ENCODE results near the gene STK32C. TPM values are rescaled to one million over a fixed set of nuclear protein-coding genes. Genes with fewer than 3 reads are reported as not detected.

The STK32C gene
- total and polyA plus RNA-seq, 2 donors: 4.8 to 13.6 TPM

DNA sequence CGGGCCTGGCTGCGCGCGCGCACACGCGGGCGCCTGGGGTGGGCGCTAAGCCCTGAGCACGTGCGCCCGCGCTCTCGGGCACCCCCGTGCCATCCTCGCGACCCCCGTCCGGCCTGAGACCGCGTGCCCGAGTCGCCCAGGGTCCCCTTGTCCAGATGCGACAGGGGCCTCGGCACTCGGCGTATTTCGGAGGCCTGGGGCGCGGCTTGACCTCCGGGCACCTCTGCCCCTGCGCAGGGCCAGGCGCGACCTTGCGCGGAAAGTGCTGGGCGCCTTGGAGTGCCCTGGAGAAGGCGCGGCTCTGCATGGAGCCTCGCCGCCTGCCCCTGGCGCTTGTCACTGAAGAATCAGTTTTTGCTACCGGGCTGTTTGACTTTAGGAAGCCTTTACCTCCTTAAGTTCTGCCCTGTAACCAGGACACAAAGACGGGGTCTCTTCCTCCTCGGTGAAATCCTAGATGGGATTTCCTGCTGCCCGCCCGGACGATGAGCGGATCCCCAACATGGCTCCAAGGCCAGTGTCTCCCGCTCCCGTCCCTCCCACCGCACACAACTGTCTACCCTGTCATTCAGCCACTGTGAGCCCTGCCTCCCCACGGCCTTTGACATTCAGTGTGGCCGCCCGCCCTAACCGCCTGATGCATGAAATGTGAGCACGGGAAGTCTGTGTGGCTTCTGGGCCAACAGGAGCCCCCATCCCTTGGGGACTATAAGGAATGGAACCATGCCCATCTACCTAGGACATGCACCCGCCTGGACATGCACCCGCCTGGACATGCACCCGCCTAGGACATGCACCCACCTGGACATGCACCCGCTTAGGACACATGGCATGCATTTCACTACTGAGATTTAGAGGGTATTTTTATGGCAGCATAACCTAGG lies 1.1 kb upstream of the STK32C start:
- DNase-seq (ENCODE audit: extremely low spot score): no peak
- H3K4me1 ChIP-seq (ENCODE audit: insufficient read depth): no peaks in the 10 kb centered on the region
- H3K4me3 ChIP-seq (ENCODE audit: low read depth, low read length): peak overlapping the region; percentile 71
- H3K27ac ChIP-seq (ENCODE audit: low read depth): no peak overlapping the region
- H3K36me3 ChIP-seq (ENCODE audit: insufficient read depth): no peaks in the 10 kb centered on the region
- WGBS: 17% methylated on average over 61 of the region's 61 CpGs

- WGBS: 6% methylated on average over 98 of the region's 98 CpGs
- no peaks in the 10 kb centered on the region for H3K4me1 ChIP-seq (ENCODE audit: insufficient read depth)
- DNase-seq (ENCODE audit: extremely low spot score): no peak
- H3K4me3 ChIP-seq (ENCODE audit: low read depth, low read length): peak overlapping the region; percentile 72
- H3K27ac ChIP-seq (ENCODE audit: low read depth): no peak overlapping the region
- no peaks in the 10 kb centered on the region for H3K36me3 ChIP-seq (ENCODE audit: insufficient read depth)
These were observed 642 bp downstream of the STK32C start for GRCh38 chr10:132306864-132307751.

GRCh38 chr10:132306343-132306685 lies 1.4 kb downstream of the STK32C start:
- WGBS: 96% methylated on average over 16 of the region's 16 CpGs
- Histone ChIP-seq H3K4me1 (ENCODE audit: insufficient read depth) (no peaks in the 10 kb centered on the region), H3K36me3 (ENCODE audit: insufficient read depth) (no peaks in the 10 kb centered on the region), H3K27ac (ENCODE audit: low read depth) (no peak overlapping the region), H3K4me3 (ENCODE audit: low read depth, low read length) (no peak overlapping the region)
- DNase-seq (ENCODE audit: extremely low spot score): no peak

DNA sequence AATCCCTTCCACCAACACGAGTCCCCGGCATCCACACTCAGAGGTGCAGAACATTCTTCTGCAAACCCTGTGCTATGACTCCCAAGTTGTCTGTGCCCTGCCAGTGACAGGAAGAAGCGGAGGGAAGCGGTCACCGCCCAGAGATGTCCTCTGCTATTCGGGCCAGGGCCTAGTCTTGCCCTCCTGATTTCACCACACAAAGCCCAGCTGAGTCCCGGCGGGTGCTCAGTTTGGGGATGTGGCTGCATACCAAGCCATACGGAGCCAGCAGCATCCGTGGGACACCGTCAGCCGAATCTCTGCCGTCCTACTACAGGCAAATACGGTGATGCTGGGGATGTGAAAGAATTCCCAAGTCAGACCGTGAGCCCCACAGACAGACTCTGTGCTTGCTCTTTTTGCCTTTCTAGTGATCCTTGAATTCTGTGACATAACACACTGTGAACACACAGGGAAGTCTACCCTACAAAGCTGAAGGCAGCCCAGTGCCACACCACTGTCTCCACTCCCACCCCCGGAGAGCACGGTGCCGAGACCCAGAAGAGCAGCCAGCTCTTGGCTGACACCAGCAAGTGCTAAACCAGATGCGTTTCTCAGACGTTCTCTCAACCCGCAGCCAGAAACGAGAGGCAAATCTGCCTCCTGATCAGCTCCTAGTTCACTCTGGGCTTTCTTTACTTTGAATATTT lies 2.0 kb downstream of the STK32C start:
- H3K27ac ChIP-seq (ENCODE audit: low read depth): no peak overlapping the region
- no peak overlapping the region for H3K4me3 ChIP-seq (ENCODE audit: low read depth, low read length)
- 95% methylated on average over 22 of the region's 22 CpGs for WGBS
- no peaks in the 10 kb centered on the region for H3K36me3 ChIP-seq (ENCODE audit: insufficient read depth)
- H3K4me1 ChIP-seq (ENCODE audit: insufficient read depth): no peaks in the 10 kb centered on the region
- no peak for DNase-seq (ENCODE audit: extremely low spot score)

DNA sequence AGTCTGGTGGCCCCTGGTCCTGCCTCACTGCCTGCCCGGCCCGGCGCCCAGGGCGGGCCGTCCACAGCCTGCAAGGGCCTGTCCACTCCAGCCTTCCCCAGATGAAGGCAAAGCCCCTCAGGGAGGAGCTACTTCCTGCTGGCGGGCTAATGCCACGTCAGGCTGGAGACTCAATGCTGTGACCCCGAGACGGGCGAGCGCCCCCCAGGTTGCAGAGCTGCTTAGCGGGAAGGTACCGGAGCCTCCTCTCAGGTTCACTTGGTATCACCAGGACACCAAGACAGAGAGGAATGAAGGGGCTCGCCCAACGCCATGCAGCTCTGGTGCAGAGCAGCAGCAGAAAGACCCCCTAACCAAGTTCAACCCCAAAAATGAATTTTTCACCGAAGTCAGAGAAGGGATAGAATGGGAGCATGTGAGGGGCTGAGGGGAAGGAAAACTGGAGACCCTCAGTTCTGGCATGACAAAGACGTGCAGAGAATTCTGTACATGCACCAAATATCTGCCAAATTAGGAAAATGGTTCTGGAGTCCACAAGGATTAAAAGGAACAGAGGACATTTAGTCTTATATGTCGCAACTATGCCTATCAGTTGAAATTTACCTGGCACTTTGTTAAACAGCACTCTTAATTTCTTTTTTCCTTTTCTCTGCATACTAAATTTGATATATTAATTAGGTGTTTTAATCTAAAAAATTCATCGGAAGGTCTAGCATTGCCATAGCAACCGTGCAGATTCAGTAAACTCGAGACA lies 2.8 kb downstream of the STK32C start:
- H3K4me3 ChIP-seq (ENCODE audit: low read depth, low read length): no peak overlapping the region
- 91% methylated on average over 21 of the region's 21 CpGs for WGBS
- no peaks in the 10 kb centered on the region for H3K36me3 ChIP-seq (ENCODE audit: insufficient read depth)
- H3K27ac ChIP-seq (ENCODE audit: low read depth): no peak overlapping the region
- H3K4me1 ChIP-seq (ENCODE audit: insufficient read depth): no peaks in the 10 kb centered on the region
- no peak for DNase-seq (ENCODE audit: extremely low spot score)

DNA sequence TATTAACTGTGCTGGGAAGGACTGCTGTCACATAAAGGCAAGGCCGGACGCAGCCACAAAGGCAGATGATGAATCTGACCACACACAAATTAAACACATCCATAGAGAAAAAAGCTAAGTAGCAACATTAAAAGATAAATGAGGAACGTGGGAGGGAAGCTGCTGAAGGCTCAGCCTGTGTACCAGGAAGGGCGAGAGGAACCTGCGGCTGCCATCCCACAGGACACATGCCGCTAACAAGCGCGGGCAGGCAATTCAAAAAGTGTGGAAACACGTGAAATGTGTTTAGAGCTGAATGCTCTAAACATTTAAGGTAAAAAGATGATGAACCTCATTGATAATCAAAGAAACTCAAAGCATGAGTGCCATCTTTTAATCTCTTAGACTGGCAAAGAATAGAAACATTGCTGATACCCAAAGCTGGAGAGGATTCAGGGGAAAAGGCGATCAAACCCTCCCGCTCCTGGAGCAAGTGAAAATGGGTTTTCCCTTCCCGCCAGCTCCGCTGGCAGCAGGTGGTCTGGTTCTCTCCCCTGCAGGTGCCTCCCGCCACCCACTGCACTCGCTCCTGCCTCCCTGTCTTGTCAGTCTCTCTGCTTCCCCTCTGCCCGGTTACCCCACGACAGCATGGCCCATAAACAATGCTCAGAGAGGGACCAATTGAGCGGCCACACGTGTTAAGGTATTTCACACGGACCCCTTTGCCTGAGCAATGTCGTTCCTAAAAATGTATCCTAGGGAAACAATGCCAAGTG lies 4.2 kb downstream of the STK32C start:
- H3K4me1 ChIP-seq (ENCODE audit: insufficient read depth): no peaks in the 10 kb centered on the region
- H3K36me3 ChIP-seq (ENCODE audit: insufficient read depth): no peaks in the 10 kb centered on the region
- DNase-seq (ENCODE audit: extremely low spot score): no peak
- H3K27ac ChIP-seq (ENCODE audit: low read depth): no peak overlapping the region
- H3K4me3 ChIP-seq (ENCODE audit: low read depth, low read length): no peak overlapping the region
- WGBS: 88% methylated on average over 21 of the region's 21 CpGs

DNA sequence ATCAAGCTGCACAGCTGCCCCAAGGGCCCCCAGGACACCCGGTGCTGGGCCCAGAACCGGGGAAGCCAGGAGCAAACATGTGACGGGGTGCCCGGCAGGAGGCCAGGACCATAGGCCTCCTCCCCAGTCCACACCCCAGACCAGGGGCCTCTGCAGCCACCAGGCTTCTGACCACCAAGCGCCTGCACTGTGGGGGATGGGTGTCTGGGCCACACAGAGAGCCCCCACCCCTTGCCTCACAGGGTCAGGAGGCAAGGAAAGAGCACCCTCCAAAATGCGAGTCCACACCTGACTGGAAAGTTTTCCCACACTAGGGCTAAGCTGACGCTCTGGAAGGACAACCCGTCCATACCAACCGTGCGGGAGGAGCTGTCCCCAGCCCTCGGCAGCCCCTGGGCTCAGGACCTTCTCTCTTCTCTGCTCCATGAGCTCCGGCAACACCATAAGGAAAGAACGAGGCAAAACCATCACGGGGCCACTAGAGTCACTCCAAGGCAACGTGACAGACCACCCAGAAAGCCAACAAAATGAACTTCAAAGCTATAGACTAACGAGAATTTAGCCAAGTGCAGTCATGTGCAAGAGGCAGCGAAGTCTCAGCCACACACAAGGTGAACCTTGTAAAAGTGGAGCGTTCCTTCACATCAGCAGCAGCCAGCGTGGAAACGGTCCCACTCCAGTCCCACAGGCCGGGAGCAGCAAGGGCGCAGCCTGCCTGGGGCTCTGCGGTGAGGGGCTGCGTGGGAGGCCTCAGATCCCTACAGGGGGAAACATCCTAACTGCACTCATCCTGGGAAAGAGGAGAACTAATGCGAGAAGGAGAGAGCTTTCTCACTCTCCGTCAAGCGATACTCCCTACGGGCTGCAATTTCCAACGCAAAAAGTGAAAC lies 5.1 kb downstream of the STK32C start:
- Histone ChIP-seq H3K36me3 (ENCODE audit: insufficient read depth) (no peaks in the 10 kb centered on the region), H3K27ac (ENCODE audit: low read depth) (no peak overlapping the region), H3K4me1 (ENCODE audit: insufficient read depth) (no peaks in the 10 kb centered on the region), H3K4me3 (ENCODE audit: low read depth, low read length) (no peak overlapping the region)
- WGBS: 84% methylated on average over 29 of the region's 29 CpGs
- no peak for DNase-seq (ENCODE audit: extremely low spot score)

GRCh38 chr10:132301371-132302330 lies 6.1 kb downstream of the STK32C start:
- H3K36me3 ChIP-seq (ENCODE audit: insufficient read depth): no peaks in the 10 kb centered on the region
- H3K4me1 ChIP-seq (ENCODE audit: insufficient read depth): no peaks in the 10 kb centered on the region
- H3K4me3 ChIP-seq (ENCODE audit: low read depth, low read length): no peak overlapping the region
- no peak overlapping the region for H3K27ac ChIP-seq (ENCODE audit: low read depth)
- WGBS: 90% methylated on average over 38 of the region's 38 CpGs
- DNase-seq (ENCODE audit: extremely low spot score): no peak

GRCh38 chr10:132300582-132300981 lies 7.2 kb downstream of the STK32C start:
- DNase-seq (ENCODE audit: extremely low spot score): no peak
- Histone ChIP-seq H3K4me1 (ENCODE audit: insufficient read depth) (no peaks in the 10 kb centered on the region), H3K27ac (ENCODE audit: low read depth) (no peak overlapping the region), H3K36me3 (ENCODE audit: insufficient read depth) (no peaks in the 10 kb centered on the region), H3K4me3 (ENCODE audit: low read depth, low read length) (no peak overlapping the region)
- WGBS: 65% methylated on average over 10 of the region's 10 CpGs

GRCh38 chr10:132299371-132300336 lies 8.1 kb downstream of the STK32C start:
- DNase-seq (ENCODE audit: extremely low spot score): no peak
- H3K27ac ChIP-seq (ENCODE audit: low read depth): no peak overlapping the region

More at GRCh38 chr10:132299371-132300336, 8.1 kb downstream of the STK32C start:
- H3K4me3 ChIP-seq (ENCODE audit: low read depth, low read length): no peak overlapping the region
- H3K36me3 ChIP-seq (ENCODE audit: insufficient read depth): no peaks in the 10 kb centered on the region
- no peaks in the 10 kb centered on the region for H3K4me1 ChIP-seq (ENCODE audit: insufficient read depth)
- WGBS: 89% methylated on average over 34 of the region's 34 CpGs

Measured in urinary bladder (tissue), 4 donors.